ENCODE results near the gene PATJ.

- TF ChIP-seq CTCF (IDR thresholded peaks at IDR 0.05; ENCODE audit: extremely low read depth in 1 of 2, insufficient read depth in 1 of 2, low read depth in 1 of 2, low read length in 2 of 2), result no peak
- no peak for TF ChIP-seq EZH2 (IDR thresholded peaks at IDR 0.05; ENCODE audit: borderline replicate concordance, low read depth, low read length, severe bottlenecking)
- TF ChIP-seq POLR2A (IDR thresholded peaks at IDR 0.05; ENCODE audit: low read depth, low read length), result no peak
- TF ChIP-seq JUN (IDR thresholded peaks at IDR 0.05; ENCODE audit: borderline replicate concordance, insufficient read depth, insufficient read length, low read depth), result no peak
- TF ChIP-seq MAX (IDR thresholded peaks at IDR 0.05; ENCODE audit: insufficient read depth, insufficient read length), result no peak
- no peak for TF ChIP-seq POLR2AphosphoS5 (IDR thresholded peaks at IDR 0.05; ENCODE audit: insufficient read depth, low read depth, low read length)
Measured at GRCh38 chr1:61844006-61844405, 101.7 kb downstream of the PATJ start.

All from endothelial cell of umbilical vein (primary cell).